Activated T-helper 1 cell treated with anti-CD3 and anti-CD28 coated beads, Interleukin-12 subunit alpha, Interleukin-12 subunit beta, Interleukin-2, Interleukin-4 antibody, amounts not matched to agents 30 ng/mL and 10 ng/mL and 1 ng/mL, durations not matched to agents 14 hours and 24 hours and 36 hours (primary cell): ENCODE data around the gene HK3. TPM values are rescaled to one million over a fixed set of nuclear protein-coding genes. Genes with fewer than 3 reads are reported as not detected.

Experiments used
- DNase-seq: peaks from one replicate; pipeline ENCODE4 v3.0.0; 2021; ENCODE audit warnings: low spot score
- H3K27ac Mint-ChIP-seq: one replicate; pipeline ENCODE4 v1.8.0; 2021; ENCODE audit warnings: mild to moderate bottlenecking, mixed read lengths
- H3K27me3 Mint-ChIP-seq: one replicate; pipeline ENCODE4 v1.8.0; 2022; ENCODE audit warnings: mild to moderate bottlenecking, moderate library complexity, mixed read lengths; ENCODE audit not compliant: insufficient read depth
- H3K36me3 Mint-ChIP-seq: one replicate; pipeline ENCODE4 v1.8.0; 2021; ENCODE audit warnings: low read depth, mixed read lengths
- H3K4me1 Mint-ChIP-seq: one replicate; pipeline ENCODE4 v1.8.0; 2021; ENCODE audit warnings: low read depth, mixed read lengths
- H3K4me3 Mint-ChIP-seq: one replicate; pipeline ENCODE4 v1.8.0; 2021; ENCODE audit warnings: mild to moderate bottlenecking, moderate library complexity, mixed read lengths
- H3K9me3 Mint-ChIP-seq: one replicate; pipeline ENCODE4 v1.8.0; 2021; ENCODE audit warnings: mixed read lengths
- intact Hi-C: fragments of 100-400 bp; cut with micrococcal nuclease; formaldehyde crosslinking; loops from one replicate; pipeline ENCODE4 v1.15.1; 2024
- total RNA-seq: library from RNA; stranded (reverse); gene quantifications from 2 replicates; pipeline ENCODE4 v1.2.3, GENCODE V29; 2022

The HK3 gene
- total RNA-seq, 1 donor from 2014 or later: 0.44 TPM

- no peak overlapping the region for H3K4me3 Mint-ChIP-seq
These were observed 54.9 kb downstream of the HK3 start for GRCh38 chr5:176844281-176844680.

DNA sequence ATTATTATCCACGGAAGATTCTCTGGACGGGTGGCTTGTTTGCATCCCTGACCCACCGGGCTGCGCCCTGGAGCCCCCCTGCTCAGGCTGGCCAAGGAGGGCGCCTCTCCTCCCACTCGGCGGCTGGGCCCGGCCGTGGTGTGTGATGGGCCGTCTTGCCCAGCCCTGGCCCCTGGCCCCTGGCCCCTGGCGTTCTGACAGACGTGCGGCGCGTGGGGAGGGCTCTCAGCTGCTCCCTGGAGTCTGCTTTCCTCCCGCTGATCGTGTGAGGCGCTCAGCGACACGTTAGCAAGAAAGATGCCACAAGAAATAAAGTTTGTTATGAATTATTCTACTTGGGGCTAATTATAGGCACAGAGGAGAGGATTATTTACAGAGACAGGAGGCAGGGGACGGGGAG is 55.5 kb downstream of the HK3 start:
- no peak for DNase-seq

More at GRCh38 chr5:176844281-176844680, 54.9 kb downstream of the HK3 start:
- no peak overlapping the region for H3K27ac Mint-ChIP-seq
- no peaks in the 10 kb centered on the region for H3K4me1 Mint-ChIP-seq
- intact Hi-C loops: no loop called here
- no peaks in the 10 kb centered on the region for H3K36me3 Mint-ChIP-seq
- H3K27me3 Mint-ChIP-seq: peaks cover 6% of the 10 kb centered on the region
- no peak for DNase-seq
- no peaks in the 10 kb centered on the region for H3K9me3 Mint-ChIP-seq

DNA sequence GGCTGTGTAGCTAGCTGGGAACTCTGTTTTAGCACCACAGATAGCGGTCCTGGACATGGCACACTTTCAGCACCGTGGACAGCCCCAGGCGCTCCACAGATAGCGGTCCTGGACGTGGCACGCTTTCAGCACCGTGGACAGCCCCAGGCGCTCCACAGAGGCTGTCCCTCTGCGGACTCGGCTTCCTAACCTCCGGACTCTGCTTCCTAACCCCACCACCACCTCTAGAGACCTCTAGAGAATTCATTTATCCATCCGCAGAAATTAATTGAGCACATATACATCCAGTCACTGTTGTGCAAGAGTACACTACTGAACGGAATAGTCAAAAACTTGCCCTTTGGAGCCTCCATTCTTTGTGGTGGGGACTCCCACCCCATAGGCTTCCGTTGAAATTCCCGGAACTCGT is 61.4 kb downstream of the HK3 start:
- no peaks in the 10 kb centered on the region for H3K4me1 Mint-ChIP-seq
- H3K4me3 Mint-ChIP-seq: no peak overlapping the region
- peaks cover 3% of the 10 kb centered on the region for H3K27me3 Mint-ChIP-seq
- intact Hi-C loops: no loop called here
- H3K27ac Mint-ChIP-seq: no peak overlapping the region
- no peaks in the 10 kb centered on the region for H3K9me3 Mint-ChIP-seq
- DNase-seq: peak; percentile 65
- no peaks in the 10 kb centered on the region for H3K36me3 Mint-ChIP-seq

More for the DNA sequence above, 55.5 kb downstream of the HK3 start:
- no peak overlapping the region for H3K27ac Mint-ChIP-seq
- H3K36me3 Mint-ChIP-seq: no peaks in the 10 kb centered on the region
- no peaks in the 10 kb centered on the region for H3K9me3 Mint-ChIP-seq
- no peak overlapping the region for H3K4me3 Mint-ChIP-seq
- H3K27me3 Mint-ChIP-seq: peaks cover 6% of the 10 kb centered on the region
- H3K4me1 Mint-ChIP-seq: no peaks in the 10 kb centered on the region
- intact Hi-C loops: no loop called here

DNA sequence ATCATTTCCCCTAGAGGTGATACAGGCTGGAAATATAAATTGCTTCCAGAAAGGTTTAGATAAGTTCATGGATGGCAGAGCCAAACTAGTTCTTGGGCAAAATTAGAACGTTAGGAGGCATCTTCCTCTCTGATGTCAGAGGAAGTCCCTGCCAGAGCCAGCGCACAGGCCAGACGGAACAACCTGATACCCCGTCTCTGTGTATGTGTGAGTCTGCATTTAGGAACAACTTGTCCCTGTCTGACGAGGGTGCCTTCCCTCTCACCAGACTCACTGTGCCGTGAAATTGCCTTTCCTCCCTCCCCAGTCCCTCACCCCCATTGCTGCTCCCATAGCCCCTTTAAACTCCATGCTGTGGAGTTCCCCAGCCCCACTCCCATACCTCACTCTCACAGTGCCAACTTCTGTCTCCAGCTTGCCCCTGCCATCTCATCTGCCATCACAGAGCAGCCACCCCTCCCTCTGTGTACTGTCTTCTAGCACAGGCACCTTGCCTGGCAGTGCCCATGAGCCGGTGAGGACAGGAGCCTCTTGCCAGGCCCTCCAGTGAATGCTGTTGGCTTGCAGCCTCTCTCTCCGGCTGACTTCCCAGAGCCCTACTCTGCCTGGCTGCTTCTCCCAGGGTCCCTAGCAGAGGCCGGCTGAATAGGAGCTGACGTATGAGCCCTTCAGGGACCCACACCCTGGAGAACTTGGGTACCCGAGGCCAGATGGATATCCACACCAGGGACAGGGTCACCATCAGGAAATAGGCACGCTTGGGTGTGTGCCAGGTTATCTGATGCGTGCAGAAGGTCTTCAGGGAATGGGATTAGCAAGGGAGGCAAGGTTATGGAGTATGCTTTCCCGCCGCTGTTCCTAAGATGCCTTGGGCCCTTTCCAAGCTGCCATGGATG is 62.1 kb downstream of the HK3 start:
- no peak overlapping the region for H3K27ac Mint-ChIP-seq
- no peaks in the 10 kb centered on the region for H3K4me1 Mint-ChIP-seq
- no peaks in the 10 kb centered on the region for H3K9me3 Mint-ChIP-seq
- intact Hi-C loops: no loop called here
- H3K27me3 Mint-ChIP-seq: peaks cover 3% of the 10 kb centered on the region
- no peaks in the 10 kb centered on the region for H3K36me3 Mint-ChIP-seq
- H3K4me3 Mint-ChIP-seq: no peak overlapping the region
- DNase-seq: no peak

GRCh38 chr5:176835918-176836317 is 63.2 kb downstream of the HK3 start:
- no peak overlapping the region for H3K27ac Mint-ChIP-seq
- no peaks in the 10 kb centered on the region for H3K36me3 Mint-ChIP-seq
- DNase-seq: no peak
- no peak overlapping the region for H3K4me3 Mint-ChIP-seq
- no peaks in the 10 kb centered on the region for H3K9me3 Mint-ChIP-seq
- peaks cover 3% of the 10 kb centered on the region for H3K27me3 Mint-ChIP-seq
- no peaks in the 10 kb centered on the region for H3K4me1 Mint-ChIP-seq
- intact Hi-C loops: no loop called here

DNA sequence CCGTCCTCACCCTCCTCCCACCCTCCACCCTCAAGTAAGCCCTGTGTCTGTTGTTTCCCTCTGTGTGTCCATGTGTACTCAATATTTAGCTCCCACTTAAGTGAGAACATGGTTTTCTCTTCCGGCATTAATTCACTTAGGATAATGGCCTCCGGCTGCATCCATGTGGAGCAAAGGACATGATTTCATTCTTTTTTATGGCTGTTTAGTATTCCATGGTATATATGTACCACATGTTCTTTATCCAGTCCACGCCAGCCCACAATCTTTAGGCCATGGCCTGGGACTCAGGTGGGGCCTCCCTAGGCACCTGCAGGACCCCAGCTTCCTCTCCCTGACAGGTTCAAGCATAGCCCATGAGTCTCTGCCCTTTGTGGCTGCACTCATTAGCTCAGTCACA is 65.9 kb downstream of the HK3 start:
- intact Hi-C loops: no loop called here

GRCh38 chr5:176832162-176832561 is 67.0 kb downstream of the HK3 start:
- peaks cover 3% of the 10 kb centered on the region for H3K27me3 Mint-ChIP-seq
- no peak overlapping the region for H3K27ac Mint-ChIP-seq
- intact Hi-C loops: no loop called here
- H3K36me3 Mint-ChIP-seq: no peaks in the 10 kb centered on the region
- H3K4me1 Mint-ChIP-seq: no peaks in the 10 kb centered on the region
- H3K9me3 Mint-ChIP-seq: no peaks in the 10 kb centered on the region
- H3K4me3 Mint-ChIP-seq: no peak overlapping the region
- DNase-seq: no peak

More for the DNA sequence above, 65.9 kb downstream of the HK3 start:
- Mint-ChIP-seq H3K36me3 (no peaks in the 10 kb centered on the region), H3K27me3 (peaks cover 3% of the 10 kb centered on the region), H3K9me3 (no peaks in the 10 kb centered on the region), H3K4me3 (no peak overlapping the region), H3K27ac (no peak overlapping the region), H3K4me1 (no peaks in the 10 kb centered on the region)
- no peak for DNase-seq

DNA sequence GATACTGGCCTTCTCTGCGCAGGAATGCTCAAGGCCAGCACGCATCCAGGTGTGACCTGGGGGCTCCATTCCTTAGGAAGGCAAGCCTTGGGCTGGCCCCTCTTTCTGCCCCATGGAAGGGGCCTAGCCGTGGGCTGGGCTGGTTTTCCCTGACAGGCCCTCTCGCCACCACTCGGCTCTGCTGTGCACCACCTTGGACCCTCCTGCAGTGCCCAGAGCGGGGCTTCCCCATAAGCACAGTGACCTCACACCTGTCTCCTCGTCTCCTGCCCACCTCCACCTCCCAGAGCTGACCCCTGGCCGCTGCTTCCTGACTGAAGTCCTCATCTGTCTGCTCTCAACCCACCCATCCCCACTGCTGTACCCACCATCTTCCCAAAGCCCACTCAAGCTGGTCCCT is 67.7 kb downstream of the HK3 start:
- Mint-ChIP-seq H3K4me1 (no peaks in the 10 kb centered on the region), H3K27me3 (peaks cover 3% of the 10 kb centered on the region), H3K27ac (no peak overlapping the region), H3K36me3 (no peaks in the 10 kb centered on the region), H3K9me3 (no peaks in the 10 kb centered on the region), H3K4me3 (no peak overlapping the region)
- DNase-seq: no peak
- intact Hi-C loops: no loop called here

DNA sequence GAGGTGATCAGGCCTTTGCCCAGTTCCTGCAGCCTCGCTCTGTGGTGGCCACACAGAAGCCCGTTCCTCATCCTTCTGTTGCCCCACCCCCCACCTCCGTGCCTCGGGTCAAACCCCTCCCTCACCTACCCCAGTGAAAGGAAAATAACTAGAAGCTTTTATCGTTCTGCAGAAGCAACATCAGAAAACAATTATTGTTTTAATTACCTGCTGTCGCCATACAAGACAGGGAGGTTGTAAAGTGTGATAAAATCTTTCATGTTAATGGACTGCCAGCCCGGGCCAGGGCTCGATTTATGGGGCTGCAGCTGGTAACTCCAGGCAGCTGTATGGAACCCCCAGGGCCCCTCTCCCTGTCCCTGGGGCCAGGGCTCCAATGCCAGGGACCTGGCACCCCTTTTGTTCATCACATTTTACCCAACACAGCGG is 68.1 kb downstream of the HK3 start:
- Mint-ChIP-seq H3K9me3 (no peaks in the 10 kb centered on the region), H3K36me3 (no peaks in the 10 kb centered on the region), H3K27ac (no peak overlapping the region), H3K4me1 (no peaks in the 10 kb centered on the region), H3K27me3 (peaks cover 3% of the 10 kb centered on the region), H3K4me3 (no peak overlapping the region)
- DNase-seq: no peak
- intact Hi-C loops: no loop called here

Other genes with a start within 250 kb of the HK3 start
- gene UNC5A, start 88.8 kb downstream of the HK3 start, total RNA-seq: not detected in 2 replicates
- 57.0 and 70.6 TPM in 2 replicates for gene UIMC1, start 107.4 kb upstream of the HK3 start, total RNA-seq
- gene ZNF346, start 123.3 kb upstream of the HK3 start, total RNA-seq: 31.6 and 32.9 TPM in 2 replicates
- 1.2 and 1.4 TPM in 2 replicates for gene FGFR4, start 187.6 kb upstream of the HK3 start, total RNA-seq
- gene NSD1, start 234.4 kb upstream of the HK3 start, total RNA-seq: 108 and 112 TPM in 2 replicates